IPS-15b (cell line): ENCODE measurements around the gene CNPY1.
"Not testable (repeated sequence)": the region's sequence is repeated elsewhere in the genome, so short reads cannot be mapped to it uniquely, and the experiment has no call there.

Experiments
- H3K27me3 ChIP-seq: one replicate; pipeline ENCODE4 v1.6.1; 2013; ENCODE audit warnings: low read length; ENCODE audit not compliant: control insufficient read depth, insufficient read depth
- H3K36me3 ChIP-seq: one replicate; pipeline ENCODE4 v1.6.1; 2013; ENCODE audit warnings: low read length; ENCODE audit not compliant: control insufficient read depth, insufficient read depth
- H3K4me1 ChIP-seq: one replicate; pipeline ENCODE4 v1.6.1; 2013; ENCODE audit warnings: mild to moderate bottlenecking, low read length; ENCODE audit not compliant: control insufficient read depth, insufficient read depth
- H3K4me3 ChIP-seq: one replicate; pipeline ENCODE4 v1.5.1; 2013; ENCODE audit warnings: low read depth, low read length
- H3K9ac ChIP-seq: one replicate; pipeline ENCODE4 v1.6.1; 2013; ENCODE audit warnings: low read depth, mild to moderate bottlenecking, low read length
- H3K9me3 ChIP-seq: one replicate; pipeline ENCODE4 v1.6.1; 2013; ENCODE audit warnings: mild to moderate bottlenecking, low read length; ENCODE audit not compliant: control insufficient read depth, insufficient read depth

The CNPY1 gene

DNA sequence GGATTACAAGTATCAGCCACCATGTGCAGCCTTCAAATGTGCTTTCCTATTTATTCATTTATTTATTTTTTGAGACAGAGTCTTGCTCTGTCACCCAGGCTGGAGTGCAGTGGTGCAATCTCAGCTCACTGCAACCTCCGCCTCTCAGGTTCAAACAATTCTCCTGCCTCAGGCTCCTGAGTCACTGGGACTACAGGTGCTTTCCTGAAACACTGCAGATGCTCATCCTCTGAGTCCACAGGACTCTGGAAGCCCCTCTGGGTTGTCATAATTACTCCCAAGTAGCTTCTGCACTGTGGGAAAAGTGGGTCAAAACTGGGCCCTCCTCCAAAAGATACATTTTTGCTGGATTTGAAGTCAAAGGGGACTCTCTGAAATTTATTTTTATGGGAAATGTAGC, at the start of gene CNPY1:
Gene CNPY1, minus strand, starts transcription at position 111 of the 400 bp plus-strand sequence. CDS start 630 bp downstream, outside the sequence.
- H3K4me1 ChIP-seq, H3K36me3 ChIP-seq, H3K9ac ChIP-seq, H3K4me3 ChIP-seq, H3K27me3 ChIP-seq, H3K9me3 ChIP-seq: not testable (repeated sequence)

DNA sequence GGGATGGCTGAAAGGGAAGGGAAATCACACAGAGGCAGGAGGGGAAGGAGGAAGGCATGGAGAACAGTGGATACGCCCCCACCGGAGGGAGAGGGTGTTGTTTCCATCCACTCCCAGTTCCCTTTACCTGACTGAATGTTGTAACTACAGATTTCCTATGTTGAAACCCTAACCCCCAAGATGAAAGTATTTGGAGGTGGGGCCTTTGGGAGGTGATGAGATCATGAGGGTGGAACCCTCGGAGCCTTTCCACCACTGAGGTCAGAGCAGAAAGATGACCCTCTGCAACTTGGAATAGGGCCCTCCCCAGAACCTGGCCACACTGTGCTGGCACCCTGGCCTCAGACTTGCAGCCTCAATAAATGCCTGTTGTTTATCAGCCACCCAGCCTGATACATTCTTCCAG, 48.6 kb upstream of the CNPY1 start:
- H3K27me3 ChIP-seq: no peaks in the 10 kb centered on the region
- H3K4me1 ChIP-seq: peaks cover 2% of the 10 kb centered on the region
- no peak overlapping the region for H3K9ac ChIP-seq
- H3K4me3 ChIP-seq: no peak overlapping the region
- no peaks in the 10 kb centered on the region for H3K36me3 ChIP-seq
- no peaks in the 10 kb centered on the region for H3K9me3 ChIP-seq

GRCh38 chr7:155594163-155594732, 47.9 kb upstream of the CNPY1 start:
- Histone ChIP-seq H3K9ac (no peak overlapping the region), H3K4me3 (no peak overlapping the region), H3K4me1 (peaks cover 2% of the 10 kb centered on the region), H3K27me3 (no peaks in the 10 kb centered on the region), H3K9me3 (no peaks in the 10 kb centered on the region), H3K36me3 (no peaks in the 10 kb centered on the region)

DNA sequence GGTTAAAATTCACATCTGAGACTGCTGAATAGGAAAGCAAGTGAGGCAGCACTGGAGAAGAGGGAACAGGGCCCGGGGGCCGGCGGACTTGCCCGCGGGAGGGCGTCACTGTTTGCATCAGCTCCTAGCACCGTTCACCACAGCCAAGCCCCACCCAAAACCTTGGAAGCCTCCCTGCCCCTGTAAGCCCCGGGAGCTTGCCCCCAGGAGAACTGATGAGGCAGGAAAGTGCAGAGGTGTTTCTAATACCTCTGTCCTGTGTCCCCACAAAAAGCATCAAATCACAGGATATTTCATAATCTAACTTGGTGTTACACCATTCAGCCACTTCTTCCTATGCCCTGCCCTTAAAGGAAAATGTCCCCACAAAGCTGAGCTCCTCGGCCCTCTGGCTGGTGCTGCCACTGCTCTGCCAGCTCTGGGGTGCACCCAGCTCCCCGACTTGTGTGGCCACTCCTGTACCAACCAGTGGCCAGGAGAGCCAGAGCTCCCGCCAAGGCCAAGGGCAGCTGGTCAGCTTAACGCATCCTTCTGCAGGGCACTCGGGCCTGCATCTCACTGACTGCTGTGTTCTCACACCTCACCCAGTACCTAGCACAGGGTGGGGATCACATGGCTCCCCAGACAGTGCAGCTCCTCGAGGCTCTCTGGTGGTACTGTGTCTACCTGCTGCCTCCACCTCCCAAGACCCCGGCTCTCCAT, 47.3 kb upstream of the CNPY1 start:
- Histone ChIP-seq H3K27me3 (no peaks in the 10 kb centered on the region), H3K4me1 (no peaks in the 10 kb centered on the region), H3K4me3 (no peak overlapping the region), H3K9me3 (no peaks in the 10 kb centered on the region), H3K36me3 (no peaks in the 10 kb centered on the region), H3K9ac (no peak overlapping the region)

DNA sequence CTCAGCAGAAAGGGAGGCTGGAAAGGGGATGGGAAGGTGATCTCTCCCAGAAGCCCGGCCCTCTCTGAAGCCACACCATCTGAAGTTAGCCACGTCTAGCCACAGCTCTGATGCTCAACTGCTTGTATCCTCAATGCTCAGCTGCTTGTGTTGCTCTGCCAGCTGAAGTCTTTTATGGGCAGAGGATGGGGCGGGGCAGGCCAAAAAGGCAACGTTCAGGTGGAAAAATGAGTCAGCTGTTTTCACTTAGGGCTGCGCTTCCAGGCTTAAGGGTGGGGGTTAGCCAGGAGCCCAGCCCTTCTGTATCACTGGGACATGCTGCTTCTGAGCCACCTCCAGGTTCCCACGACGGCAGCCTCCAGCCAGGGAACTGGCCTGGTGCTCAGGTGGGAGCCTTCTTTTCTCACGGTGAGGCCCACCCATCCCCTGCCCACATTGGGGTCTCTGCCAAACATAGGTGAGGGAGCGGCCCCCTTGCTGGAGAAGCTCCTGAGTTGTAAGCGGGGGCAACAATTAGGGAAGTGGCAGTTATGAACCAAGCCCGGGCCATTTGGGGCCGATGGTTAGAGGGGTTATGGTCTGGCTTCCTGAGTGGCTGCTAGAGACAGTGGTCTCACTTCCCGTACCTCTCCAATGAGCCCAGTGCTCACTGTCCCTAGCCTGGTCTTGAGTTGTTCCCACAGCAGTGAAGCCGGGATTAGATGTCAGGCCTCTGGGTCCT, 44.9 kb upstream of the CNPY1 start:
- H3K9me3 ChIP-seq: no peaks in the 10 kb centered on the region
- H3K4me1 ChIP-seq: no peaks in the 10 kb centered on the region
- no peaks in the 10 kb centered on the region for H3K36me3 ChIP-seq
- H3K4me3 ChIP-seq: no peak overlapping the region
- no peaks in the 10 kb centered on the region for H3K27me3 ChIP-seq
- H3K9ac ChIP-seq: no peak overlapping the region

DNA sequence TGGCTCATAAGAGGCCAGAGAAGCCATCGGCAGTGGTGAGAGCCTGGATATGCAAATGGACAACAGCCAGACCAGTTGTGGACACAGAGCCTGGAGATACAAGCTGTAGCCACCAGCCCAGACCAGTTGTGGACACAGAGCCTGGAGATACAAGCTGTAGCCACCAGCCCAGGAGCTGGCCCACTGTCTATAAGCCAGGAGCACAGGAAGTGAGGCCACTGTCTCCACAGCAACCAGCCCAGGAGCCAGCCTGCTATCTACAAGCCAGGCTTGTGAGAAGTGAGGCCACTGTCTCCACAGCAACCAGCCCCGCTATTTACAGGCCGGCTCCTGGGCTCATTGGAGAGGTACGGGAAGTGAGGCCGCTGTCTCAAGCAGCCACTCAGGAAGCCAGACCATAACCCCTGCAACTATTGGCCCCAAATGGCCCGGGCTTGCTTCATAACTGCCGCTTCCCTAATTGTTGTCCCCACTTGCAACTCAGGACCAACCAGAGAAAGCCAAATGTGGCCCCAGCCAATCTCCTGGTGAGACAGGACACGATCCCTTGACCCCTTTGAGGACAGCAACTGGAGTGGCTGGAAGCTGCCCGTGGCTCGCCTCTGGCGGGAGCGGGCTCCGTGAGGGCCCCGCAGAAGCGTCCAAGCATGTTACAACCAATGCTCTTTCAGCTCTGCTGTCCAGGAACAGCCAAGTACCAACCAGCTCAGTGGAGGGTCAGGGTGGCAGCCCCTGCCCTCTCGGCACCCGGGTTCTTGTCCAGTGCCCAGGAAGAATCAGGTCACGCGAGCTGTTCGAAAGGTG, 44.1 kb upstream of the CNPY1 start:
- Histone ChIP-seq H3K9me3 (no peaks in the 10 kb centered on the region), H3K9ac (no peak overlapping the region), H3K4me1 (no peaks in the 10 kb centered on the region), H3K4me3 (no peak overlapping the region), H3K27me3 (no peaks in the 10 kb centered on the region), H3K36me3 (no peaks in the 10 kb centered on the region)

DNA sequence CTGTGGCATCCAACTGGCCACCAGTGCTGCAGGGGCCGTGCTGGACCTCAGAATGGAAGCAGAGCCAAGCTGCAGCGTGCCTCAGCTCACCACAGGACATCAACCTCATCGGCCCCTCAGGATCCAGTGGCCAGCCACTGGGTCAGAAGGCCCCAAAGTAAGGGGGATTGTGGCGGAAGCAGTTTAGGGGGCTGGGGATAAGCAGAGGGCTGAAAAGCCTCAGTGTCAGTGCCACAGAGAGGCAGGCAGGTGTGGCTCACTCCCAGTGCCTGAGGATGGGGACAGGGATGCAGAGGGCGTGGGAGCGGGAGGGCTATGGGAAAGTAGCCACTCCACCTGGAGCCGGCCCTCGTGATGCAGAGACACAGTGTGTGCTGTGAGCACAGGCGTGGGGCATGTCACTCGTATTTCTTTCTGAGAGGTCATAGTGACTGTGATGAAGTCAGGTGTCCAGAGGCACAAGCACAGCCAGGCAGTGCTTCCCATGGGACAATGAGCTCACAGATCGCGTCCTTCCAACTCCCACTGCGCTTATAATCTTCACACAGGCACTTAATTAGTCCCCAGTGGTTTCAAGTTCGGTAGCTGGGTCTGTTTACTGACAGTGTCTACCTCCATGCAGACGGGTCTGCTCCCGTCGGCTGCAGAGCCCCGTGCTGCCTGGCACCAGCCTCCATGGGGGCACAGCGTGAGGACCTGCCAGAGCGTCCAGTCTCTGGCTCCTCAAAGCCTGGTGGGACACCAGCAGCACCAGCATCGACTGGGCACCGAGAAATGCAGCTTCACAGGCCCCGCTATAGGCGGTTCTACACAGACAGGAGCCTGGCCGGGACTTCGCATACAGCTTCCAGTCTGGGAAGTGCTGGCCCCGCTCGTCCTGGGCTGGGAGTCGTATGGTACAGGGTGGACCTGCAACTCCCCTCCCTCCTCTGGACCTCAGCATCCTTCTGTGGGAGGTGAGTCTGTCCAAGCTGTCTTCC, 42.9 kb upstream of the CNPY1 start:
- no peak overlapping the region for H3K9ac ChIP-seq
- no peaks in the 10 kb centered on the region for H3K27me3 ChIP-seq
- H3K4me1 ChIP-seq: no peaks in the 10 kb centered on the region
- H3K9me3 ChIP-seq: no peaks in the 10 kb centered on the region
- H3K36me3 ChIP-seq: no peaks in the 10 kb centered on the region
- H3K4me3 ChIP-seq: no peak overlapping the region

- Histone ChIP-seq H3K36me3 (no peaks in the 10 kb centered on the region), H3K9ac (no peak overlapping the region), H3K9me3 (no peaks in the 10 kb centered on the region), H3K4me1 (no peaks in the 10 kb centered on the region), H3K4me3 (no peak overlapping the region), H3K27me3 (no peaks in the 10 kb centered on the region)
Observed at GRCh38 chr7:155588468-155588998, 42.2 kb upstream of the CNPY1 start.

- no peak overlapping the region for H3K4me3 ChIP-seq
- H3K9me3 ChIP-seq: no peaks in the 10 kb centered on the region
- H3K9ac ChIP-seq: no peak overlapping the region
- no peaks in the 10 kb centered on the region for H3K4me1 ChIP-seq
- H3K36me3 ChIP-seq: no peaks in the 10 kb centered on the region
- no peaks in the 10 kb centered on the region for H3K27me3 ChIP-seq
Observed at GRCh38 chr7:155587486-155587885, 41.1 kb upstream of the CNPY1 start.

DNA sequence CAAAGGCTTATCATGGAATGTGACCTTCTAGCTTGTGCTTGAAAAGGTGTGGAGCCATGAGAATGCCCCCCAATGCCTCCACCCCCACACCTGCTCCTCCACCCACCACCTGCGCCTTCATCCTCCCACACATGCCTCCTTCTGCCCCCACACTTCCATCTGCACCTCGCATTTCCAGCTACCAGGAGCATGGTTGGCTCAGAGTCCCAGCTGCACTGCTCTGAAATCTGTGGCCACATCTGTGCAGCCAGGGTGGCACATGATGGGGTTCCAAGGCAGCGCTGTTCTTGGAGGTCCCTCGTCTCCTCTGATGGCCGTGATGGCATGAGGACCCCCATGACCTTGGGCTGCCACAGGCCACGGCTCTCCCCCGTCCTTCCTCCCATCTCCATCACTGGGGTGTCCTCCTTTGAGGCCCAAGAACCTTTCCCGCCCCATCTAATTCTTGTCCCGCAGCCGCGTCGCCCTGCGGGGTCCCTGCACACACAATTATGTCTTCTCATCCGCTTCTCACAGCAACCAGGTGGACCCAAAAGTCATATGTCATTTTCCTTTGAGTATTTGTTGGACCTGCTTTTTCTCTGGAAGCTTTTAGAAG, 40.6 kb upstream of the CNPY1 start:
- Histone ChIP-seq H3K4me1 (no peaks in the 10 kb centered on the region), H3K9ac (no peak overlapping the region), H3K27me3 (no peaks in the 10 kb centered on the region), H3K9me3 (no peaks in the 10 kb centered on the region), H3K4me3 (no peak overlapping the region), H3K36me3 (no peaks in the 10 kb centered on the region)
